ENCODE measurements around the gene ASCL1. TPM values are rescaled to one million over a fixed set of nuclear protein-coding genes. Genes with fewer than 3 reads are reported as not detected.
A peak's percentile ranks its signal among the peaks of the same experiment; 100 is the strongest.

Gene ASCL1
- total and polyA plus RNA-seq, 2 of the 13 experiments (the other 11 are each of a cell fraction or from before 2014, with no cell fraction given), result not detected

GRCh38 chr12:102955926-102956737 is 1.3 kb upstream of the ASCL1 start:
- in situ Hi-C loops (cut with HindIII; ENCODE audit: extremely low pct_ligation_motif_present, low pct_unique_long_range_greater_than_20kb), result no loop called here
- Histone ChIP-seq H3K9ac (ENCODE audit: insufficient read depth, low read depth, low read length) (no peak overlapping the region), H3K9me3 (ENCODE audit: low read length) (no peaks in the 10 kb centered on the region), H3K79me2 (ENCODE audit: insufficient read depth, low read length) (no peaks in the 10 kb centered on the region), H3K36me3 (replicated peaks in 1 of 2; ENCODE audit: control insufficient read depth in 1 of 2, insufficient read depth in 2 of 2, low read length in 2 of 2) (no peaks in the 10 kb centered on the region), H3K27me3 (ENCODE audit: control insufficient read depth in 1 of 2, insufficient read depth in 2 of 2, low read length in 2 of 2) (peaks cover 6 to 61% of the 10 kb centered on the region in 2 experiments), H2AFZ (ENCODE audit: low read length) (no peak overlapping the region), H4K20me1 (ENCODE audit: insufficient read depth, low read length) (no peaks in the 10 kb centered on the region), H3K4me2 (ENCODE audit: low read depth, low read length) (peak overlapping the region; percentile 36; the same call in 1 of the 2 replicates), H3K27ac (ENCODE audit: extremely low read length, insufficient read depth, low read length) (no peak overlapping the region), H3K4me3 (replicated peaks in 1 of 3; ENCODE audit: insufficient read depth in 1 of 3, low read depth in 2 of 3, low read length in 3 of 3) (no peak overlapping the region; a peak in 1 of 6 replicates), H3K4me1 (ENCODE audit: insufficient read depth, low read length) (peaks cover 12% of the 10 kb centered on the region)
- ATAC-seq (peak; percentile 77), DNase-seq (ENCODE audit: low spot score) (no peak), FAIRE-seq (no peak)
- intact Hi-C loops (cut with micrococcal nuclease; ENCODE audit: unreplicated experiment), result no loop called here
- TF ChIP-seq REST (IDR thresholded peaks at IDR 0.05; ENCODE audit: borderline replicate concordance in 1 of 2, low read depth in 1 of 2, low read length in 2 of 2) (peak in 1 of 2 experiments; percentile 1; a peak in 1 of 4 replicates), ZNF800 (CRISPR knock-in tag; IDR thresholded peaks at IDR 0.05) (peak; percentile 22), ZNF687 (CRISPR knock-in tag; IDR thresholded peaks at IDR 0.05) (peak; percentile 25; the same call in 1 of the 2 replicates), KDM5B (CRISPR knock-in tag; IDR thresholded peaks at IDR 0.05; ENCODE audit: borderline replicate concordance) (peak; percentile 36; the same call in 1 of the 2 replicates), RNF2 (conservative IDR thresholded peaks at IDR 0.05; ENCODE audit: low read depth) (no peak), EZH2 (conservative IDR thresholded peaks at IDR 0.05; ENCODE audit: low read depth, low read length) (0 out of 2 replicates have a peak, but pooled peaks have one; percentile 28)
- 38% methylated on average over 14 of the region's 50 CpGs for WGBS (ENCODE audit: low lambda C conversion rate)
- ChIA-PET POLR2A (no interaction called here), CTCF (ENCODE audit: low intra/inter-chr PET ratio, low total read pairs) (no interaction called here)
- no TSS peak for BruUV-seq (replicated peaks)

Data from HepG2 (cell line).